Activated CD4-positive, CD25-positive, alpha-beta regulatory T cell treated with anti-CD3 and anti-CD28 coated beads, Interleukin-2, amount 50 U/mL, for 24 hours (primary cell): ENCODE results near the gene ICOSLG.
A peak's percentile ranks its signal among the peaks of the same experiment; 100 is the strongest.
"Not testable (repeated sequence)": the region's sequence is repeated elsewhere in the genome, so short reads cannot be mapped to it uniquely, and the experiment has no call there.

Experiments
- ATAC-seq, 2 donors: fragments of 150-1000 bp; cut with Tn5 transposase; one replicate each; pipeline ENCODE4 v1.10.0; 2021; ENCODE audit warnings: mild to moderate bottlenecking in 1 of 2, moderate library complexity in 1 of 2

The ICOSLG gene

DNA sequence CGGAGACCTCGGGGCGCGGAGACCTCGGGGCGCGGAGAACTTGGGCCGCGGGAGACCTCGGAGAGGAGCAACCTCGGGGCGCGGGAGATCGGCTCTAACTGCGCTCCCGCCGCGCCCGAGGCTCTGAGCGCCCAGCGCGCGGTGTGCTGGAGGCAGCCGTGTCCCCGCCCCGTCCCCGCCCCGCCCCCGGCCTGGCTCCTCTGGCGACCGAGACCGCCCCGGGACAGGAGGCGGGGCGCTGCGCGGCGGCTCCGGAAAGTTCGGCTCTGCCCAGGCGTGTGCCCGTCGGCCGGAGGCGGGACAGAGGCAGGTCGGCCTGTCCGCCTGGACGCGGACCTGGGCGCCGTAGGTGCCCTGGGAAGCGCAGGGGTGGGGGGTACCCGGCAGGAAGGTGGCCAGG lies at the start of gene ICOSLG:
Gene ICOSLG, minus strand, starts transcription at position 102 of the 400 bp plus-strand sequence. CDS start 126 bp downstream, outside the sequence.
- peak; percentile 42 to 44 for ATAC-seq

GRCh38 chr21:44289381-44290010 lies 48.8 kb upstream of the ICOSLG start:
- no peak for ATAC-seq

DNA sequence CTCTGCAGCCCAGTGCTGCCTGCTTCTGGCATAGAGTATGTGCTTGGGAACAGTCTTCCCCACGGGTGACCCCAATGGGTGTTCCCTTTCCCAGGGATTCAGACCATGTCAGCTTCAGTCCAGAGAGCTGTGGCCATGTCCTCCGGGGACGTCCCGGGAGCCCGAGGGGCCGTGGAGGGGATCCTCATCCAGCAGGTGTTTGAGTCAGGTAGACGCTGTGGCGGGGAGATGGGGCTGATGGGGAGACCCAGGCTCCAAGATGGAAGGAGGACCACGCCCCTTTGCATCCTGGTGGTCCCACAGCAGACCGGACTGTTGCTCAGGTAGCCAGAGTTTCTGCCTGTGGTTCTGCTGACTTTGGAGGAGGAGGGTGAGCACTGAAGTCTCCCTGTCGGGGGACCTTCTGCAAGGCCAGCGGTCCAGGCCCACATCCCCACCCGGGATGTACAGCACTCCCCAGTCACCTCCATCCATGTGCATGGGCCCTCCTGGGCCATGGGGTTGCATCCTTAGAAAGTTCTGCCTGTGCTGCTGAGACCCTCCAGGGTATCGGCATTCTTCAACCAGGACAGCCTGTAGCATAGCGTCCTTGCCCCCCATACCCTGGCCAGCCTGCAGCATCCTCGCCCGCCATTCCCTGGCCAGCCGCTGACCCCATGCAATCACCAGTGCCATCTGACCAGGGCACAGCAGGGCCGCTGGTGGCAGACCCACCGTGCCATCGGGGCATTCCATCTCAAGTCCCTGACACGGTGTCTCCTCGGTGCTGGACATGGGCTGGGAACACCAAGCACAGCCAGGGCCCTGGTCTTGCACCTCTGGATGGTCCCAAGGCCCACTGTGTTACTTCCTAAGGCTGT lies 47.7 kb upstream of the ICOSLG start:
- ATAC-seq, result no peak

DNA sequence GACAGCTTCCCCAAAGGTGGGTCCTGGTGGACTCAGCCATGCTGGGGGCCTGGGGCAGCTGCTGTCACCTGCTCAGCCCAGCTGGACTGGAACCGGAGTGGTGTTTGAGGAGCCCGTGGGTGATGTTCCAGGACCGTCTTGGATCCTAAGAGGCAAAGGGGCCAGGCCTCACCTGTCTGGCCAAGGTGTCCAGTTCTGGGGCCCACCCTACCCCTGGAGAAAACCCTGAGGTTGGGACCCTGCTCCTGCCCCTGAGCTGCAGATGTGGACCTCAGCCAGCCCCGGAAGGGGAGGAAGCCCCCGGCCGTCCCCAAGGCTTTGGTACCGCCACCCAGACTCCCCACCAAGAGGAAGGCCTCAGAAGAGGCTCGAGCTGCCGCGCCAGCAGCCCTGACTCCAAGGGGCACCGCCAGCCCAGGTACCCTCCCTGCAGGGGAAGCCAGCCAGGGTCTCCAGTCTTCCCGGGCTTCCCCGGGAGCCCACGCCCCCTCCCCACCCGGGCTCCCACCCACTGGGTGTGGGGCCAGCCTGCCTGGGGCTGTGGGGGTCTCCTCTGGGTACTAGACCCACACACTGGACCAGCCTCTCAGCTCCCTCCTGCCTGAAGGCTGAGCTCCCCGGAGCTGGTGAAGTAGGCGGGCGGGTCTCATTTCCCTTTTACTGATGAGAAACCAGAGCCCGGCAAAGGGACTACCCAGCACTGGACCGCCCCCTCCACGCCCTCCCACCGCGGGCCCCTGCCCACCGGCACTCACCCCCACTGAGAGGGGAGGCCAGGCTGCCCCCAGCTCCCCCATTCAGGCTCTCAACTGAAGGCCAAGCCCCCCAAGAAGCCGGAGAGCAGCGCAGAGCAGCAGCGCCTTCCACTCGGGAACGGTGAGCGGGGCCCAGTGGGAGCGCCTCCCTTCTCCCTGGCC lies 46.2 kb upstream of the ICOSLG start:
- ATAC-seq, result no peak

DNA sequence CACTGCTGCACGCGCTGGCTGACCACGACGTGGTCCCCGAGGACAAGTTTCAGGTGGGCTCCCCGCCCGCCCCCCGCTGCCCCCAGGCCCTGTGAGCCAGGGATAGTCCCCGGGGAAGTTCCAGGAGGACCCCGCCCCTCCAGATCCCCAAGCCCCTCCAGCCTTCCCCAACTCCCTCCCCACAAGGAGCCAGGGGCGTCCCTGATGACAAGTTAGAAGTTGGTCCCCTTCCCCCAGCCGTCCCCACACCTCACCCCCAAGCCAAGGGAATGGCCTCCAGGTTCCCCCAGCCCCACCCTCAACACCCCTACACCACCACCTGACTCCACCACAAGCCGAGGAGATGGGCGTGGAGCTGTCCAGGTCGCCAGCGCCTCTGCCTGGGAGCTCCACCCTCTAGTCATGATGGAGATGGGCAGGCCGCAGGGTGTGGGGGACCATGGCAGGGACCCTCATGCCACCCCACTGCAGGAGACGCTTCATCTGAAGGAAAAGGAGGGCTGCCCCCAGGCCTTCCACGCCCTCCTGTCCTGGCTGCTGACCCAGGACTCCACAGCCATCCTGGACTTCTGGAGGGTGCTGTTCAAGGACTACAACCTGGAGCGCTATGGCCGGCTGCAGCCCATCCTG lies 45.5 kb upstream of the ICOSLG start:
- no peak for ATAC-seq

DNA sequence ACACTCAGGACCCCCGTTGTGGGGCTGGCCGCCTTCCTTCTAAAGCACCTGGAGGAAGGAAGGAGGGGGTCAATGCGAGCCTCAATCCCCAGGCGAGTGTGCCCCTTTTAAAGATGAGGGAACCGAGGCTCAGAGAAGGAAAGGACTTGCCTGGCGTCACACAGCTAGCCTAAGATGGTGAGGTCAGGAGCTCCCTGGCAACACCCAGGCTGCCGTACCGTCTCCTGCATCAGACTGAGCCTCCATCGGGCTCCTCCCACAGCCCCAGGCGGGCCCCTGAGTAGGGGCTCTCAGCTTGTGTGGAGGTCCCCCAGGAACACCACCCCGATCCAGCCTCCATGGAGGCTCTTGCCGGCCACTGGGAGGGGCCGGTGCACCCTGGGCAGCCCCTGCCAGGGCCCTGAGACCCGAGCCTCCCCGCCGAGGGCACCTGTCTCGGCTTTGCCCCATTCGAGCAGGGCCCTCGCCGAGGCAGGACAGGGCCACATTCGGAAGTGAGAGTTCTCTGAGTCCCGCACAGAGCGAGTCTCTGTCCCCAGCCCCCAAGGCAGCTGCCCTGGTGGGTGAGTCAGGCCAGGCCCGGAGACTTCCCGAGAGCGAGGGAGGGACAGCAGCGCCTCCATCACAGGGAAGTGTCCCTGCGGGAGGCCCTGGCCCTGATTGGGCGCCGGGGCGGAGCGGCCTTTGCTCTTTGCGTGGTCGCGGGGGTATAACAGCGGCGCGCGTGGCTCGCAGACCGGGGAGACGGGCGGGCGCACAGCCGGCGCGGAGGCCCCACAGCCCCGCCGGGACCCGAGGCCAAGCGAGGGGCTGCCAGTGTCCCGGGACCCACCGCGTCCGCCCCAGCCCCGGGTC lies 44.6 kb upstream of the ICOSLG start, which contains the start of gene AIRE:
Gene AIRE, plus strand, starts transcription at position 739 of the 855 bp plus-strand sequence. CDS start 131 bp downstream, outside the sequence.
- no peak for ATAC-seq

DNA sequence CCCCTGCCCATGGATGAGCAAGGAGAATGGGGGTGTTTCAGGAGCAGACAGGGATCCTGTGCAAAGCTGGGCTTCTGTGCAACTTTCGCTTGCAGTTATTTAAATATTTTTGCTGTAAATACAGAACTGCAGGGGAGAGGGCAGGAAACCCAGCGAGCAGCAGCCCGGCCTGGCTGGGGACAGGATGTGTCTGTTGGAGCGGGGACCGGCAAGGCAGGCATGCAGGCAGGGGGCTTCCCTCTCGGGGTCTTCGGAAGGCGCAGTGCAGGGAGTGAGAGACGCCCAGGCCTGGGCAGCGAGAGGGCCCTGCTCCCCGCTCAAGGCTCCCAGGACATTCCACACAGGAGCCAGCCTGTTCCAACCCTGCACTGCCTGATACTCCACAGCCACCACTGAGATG lies 43.2 kb upstream of the ICOSLG start:
- no peak for ATAC-seq

DNA sequence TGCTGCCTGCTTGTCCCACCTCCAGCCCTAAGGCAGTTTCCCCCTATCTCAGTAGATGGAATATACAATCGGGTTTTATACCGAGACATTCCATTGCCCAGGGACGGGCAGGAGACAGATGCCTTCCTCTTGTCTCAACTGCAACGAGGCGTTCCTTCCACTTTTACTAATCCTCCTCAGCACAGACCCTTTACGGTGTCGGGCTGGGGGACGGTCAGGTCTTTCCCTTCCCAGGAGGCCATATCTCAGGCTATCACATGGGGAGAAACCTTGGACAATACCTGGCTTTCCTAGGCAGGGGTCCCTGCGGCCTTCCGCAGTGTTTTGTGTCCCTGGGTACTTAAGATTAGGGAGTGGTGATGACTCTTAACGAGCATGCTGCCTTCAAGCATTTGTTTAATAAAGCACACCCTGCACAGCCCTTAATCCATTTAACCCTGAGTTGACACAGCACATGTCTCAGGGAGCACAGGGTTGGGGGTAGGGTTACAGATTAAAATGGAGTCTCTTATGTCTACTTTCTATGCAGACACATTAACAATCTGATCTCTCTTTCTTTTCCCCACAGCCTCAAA lies 42.6 kb upstream of the ICOSLG start:
- ATAC-seq, result not testable (repeated sequence)

- ATAC-seq, result no peak
Measured at GRCh38 chr21:44282370-44282769, 41.6 kb upstream of the ICOSLG start.

- no peak for ATAC-seq
Measured at GRCh38 chr21:44281801-44282200, 41.1 kb upstream of the ICOSLG start.

DNA sequence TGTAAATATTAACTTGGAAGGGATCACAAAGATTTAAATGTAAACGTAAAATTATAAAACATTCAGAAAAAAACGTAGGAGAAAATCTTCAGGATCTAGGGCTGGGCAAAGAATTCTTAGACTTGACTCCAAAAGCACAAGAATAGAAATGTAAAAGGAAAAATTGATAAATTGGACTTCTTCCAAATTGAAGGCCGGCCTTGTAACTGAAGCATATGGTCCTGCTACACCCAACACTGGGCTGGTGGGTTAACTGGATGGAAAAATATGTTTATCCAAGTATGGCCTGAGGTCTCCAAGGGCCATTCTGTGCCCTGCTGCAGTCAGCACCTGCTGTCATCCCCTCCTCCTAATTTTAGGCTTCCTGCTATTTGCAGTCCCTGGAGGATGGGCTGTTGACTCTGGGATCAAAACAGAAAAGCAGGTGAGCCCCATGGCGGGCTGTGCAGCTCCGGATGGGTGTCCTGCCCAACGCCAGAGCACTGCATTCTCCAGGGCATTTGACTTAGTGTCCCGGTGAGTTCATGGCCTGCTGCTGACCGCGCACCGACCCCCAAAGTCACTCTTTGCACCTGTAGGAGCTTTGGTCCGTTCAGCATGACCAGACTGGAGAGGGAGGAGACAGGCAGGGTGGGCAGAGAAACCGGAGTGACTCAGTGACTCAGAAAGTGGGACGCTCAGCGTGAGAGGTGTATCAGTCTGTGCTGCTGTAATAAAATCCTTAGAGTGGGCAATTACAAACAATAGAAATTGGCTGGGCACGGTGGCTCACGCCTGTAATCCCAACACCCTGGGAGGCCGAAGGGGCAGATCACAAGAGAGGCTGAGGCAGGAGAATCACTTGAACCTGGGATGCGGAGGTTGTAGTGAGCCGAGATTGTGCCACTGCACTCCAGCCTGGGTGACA lies 38.9 kb upstream of the ICOSLG start:
- ATAC-seq, result no peak

- no peak for ATAC-seq
Measured at GRCh38 chr21:44275041-44275440, 34.3 kb upstream of the ICOSLG start.

DNA sequence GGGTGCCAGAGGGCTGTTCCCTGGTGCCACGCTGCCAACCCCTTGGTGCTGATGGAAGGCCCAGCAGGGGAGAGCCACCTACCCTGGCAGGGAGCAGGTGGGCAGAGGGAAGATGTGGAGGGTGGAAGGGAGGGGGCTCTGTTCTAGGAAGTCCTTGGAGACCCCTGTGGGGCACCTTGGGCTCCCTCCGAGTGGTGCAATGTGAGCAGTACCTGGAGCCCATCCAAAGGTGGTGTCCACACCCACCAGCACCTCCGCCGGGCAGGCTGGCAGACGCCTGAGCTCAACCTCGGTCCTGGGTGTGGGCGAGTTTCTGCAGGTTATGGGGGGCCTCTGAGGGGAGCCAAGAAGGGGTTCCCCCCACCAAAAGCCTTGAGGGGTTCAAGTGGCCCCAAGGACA lies 32.3 kb upstream of the ICOSLG start:
- no peak for ATAC-seq

GRCh38 chr21:44272284-44272858 lies 31.6 kb upstream of the ICOSLG start:
- no peak for ATAC-seq

DNA sequence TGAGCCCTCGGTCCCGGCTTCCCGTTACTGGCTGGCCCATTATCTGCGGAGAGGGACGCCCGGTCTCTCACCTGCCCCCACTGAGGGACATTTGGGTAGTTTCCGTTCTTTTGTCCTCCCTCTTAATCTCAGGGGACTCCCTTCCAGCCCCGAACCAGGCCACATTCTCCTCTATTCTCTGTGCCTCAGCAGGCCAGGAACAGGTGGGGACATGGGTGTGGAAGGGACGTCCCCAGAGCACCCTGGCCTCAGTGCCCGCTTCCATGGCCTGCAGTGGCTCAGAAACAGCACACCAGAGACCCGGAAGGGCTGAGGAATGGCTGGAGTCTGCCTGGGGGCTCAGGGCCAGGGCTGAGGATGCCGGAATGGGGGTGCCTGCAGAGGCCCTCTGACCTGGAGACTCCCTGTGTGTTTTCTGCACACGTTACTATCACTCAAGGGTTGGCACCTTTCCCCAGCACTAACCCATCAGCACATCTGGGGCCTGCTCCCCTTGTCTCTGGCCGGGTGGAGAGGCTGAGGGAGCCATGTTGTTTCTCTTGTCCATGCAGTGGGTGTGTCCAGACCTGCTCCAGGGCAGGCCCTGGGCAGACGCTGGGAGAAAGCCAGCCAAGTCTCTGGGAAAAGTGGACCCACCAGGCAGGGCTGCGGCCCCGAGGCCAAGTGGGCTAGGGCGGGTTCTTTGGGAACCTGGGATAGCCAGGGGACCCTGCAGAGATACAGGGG lies 31.0 kb upstream of the ICOSLG start:
- no peak for ATAC-seq

GRCh38 chr21:44269090-44269489 lies 28.3 kb upstream of the ICOSLG start:
- no peak for ATAC-seq

DNA sequence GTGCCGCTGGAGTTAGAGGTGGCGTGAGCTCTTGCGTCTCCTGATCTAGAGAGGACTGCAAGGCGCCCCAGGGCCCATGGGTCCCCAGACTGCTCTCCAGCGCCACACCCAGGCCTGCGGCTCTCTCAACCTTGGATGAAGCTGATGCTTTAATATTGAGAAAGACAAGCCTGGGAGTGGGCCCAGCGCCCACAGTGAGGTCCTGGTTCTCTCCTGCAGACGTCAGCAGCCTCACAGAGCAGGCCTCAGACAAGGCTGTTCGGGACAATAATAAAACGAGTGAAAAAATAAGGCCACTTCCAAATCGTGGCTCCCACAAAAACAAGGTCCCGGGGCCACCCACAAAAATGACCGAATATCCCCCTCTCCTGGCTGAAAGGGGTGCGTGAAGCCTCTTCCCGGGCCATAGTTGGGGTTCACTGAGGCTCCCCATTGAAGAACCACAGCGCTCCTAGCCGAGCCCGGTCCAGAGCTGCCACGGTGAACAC lies 27.0 kb upstream of the ICOSLG start:
- peak in 1 of 2 donors; percentile 20 for ATAC-seq

DNA sequence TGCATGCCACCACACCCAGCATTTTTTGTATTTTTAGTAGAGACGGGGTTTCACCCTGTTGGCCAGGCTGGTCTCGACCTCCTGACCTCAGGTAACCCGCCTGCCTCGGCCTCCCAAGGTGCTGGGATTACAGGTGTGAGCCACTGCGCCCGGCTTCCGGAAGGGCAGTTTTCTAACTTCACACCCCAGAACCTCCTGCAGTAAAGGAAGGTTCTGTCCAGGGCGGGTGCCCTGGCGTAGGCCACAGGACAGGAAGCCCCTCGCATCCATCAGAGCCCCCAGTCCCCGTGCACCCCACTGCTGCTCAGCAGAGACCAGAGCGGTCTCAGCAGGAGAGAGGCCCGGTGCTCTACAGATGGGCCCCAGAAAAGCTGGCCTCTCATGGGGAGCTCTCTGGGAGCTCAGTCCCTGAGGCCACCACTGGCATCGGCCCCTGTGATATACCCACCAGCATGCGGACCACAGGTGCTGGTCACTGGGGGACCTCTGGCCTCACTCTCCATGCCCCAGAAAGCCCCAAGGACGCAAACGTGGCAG lies 25.1 kb upstream of the ICOSLG start:
- no peak for ATAC-seq
